Tibial nerve (tissue), 4 donors: Measurements from ENCODE around the gene RAB3B. TPM values are rescaled to one million over a fixed set of nuclear protein-coding genes. Genes with fewer than 3 reads are reported as not detected.

ENCODE experiments used
- DNase-seq, 2 donors: peaks; one replicate each; pipeline ENCODE4 v3.0.0-alpha.2; 2019; ENCODE audit warnings: low spot score in 2 of 2
- H3K27ac ChIP-seq, 4 donors: fragments of 200-600 bp; sonication (generic) in 3 of 4; one replicate each; pipeline ENCODE4 v1.5.1; 2017 to 2019; ENCODE audit warnings: mild to moderate bottlenecking in 1 of 4
- H3K27me3 ChIP-seq, 2 donors: fragments of 200-600 bp; sonication (generic) in 1 of 2; one replicate each; pipeline versions ENCODE4 v1.5.1 to v1.6.0; 2017 to 2019
- H3K36me3 ChIP-seq, 3 donors: fragments of 200-600 bp; sonication (generic); one replicate each; pipeline ENCODE4 v1.5.1; 2018 to 2019
- H3K4me1 ChIP-seq, 4 donors: fragments of 200-600 bp; sonication (generic) in 3 of 4; one replicate each; pipeline ENCODE4 v1.5.1; 2017 to 2019
- H3K4me3 ChIP-seq, 4 donors: fragments of 200-600 bp; sonication (generic) in 3 of 4; one replicate each; pipeline ENCODE4 v1.5.1; 2017 to 2019; ENCODE audit warnings: mild to moderate bottlenecking in 1 of 4, moderate library complexity in 1 of 4
- H3K9me3 ChIP-seq, 4 donors: fragments of 200-600 bp; sonication (generic) in 3 of 4; one replicate each; pipeline ENCODE4 v1.5.1; 2017 to 2019
- CTCF ChIP-seq, 5 experiments: fragments of 200-600 bp in 3 of 5; fragments of 450-650 bp in 2 of 5; sonication (generic) in 3 of 5; IDR thresholded peaks; one replicate each; pipeline ENCODE4 v1.5.1; 2016 to 2019; ENCODE audit warnings: antibody characterized with exemption in 5 of 5, mild to moderate bottlenecking in 3 of 5, moderate library complexity in 2 of 5
- EP300 ChIP-seq, 2 donors: sonication (generic); formaldehyde crosslinking; IDR thresholded peaks; one replicate each; pipeline ENCODE4 v1.6.1; 2017; ENCODE audit warnings: antibody characterized with exemption in 2 of 2, mild to moderate bottlenecking in 1 of 2
- POLR2A ChIP-seq, 2 donors: fragments of 450-650 bp; IDR thresholded peaks; one replicate each; pipeline ENCODE4 v1.6.1; 2017; ENCODE audit warnings: antibody characterized with exemption in 2 of 2, mild to moderate bottlenecking in 2 of 2, moderate library complexity in 2 of 2
- WGBS, 2 donors: methylation state at CpG; one replicate each; pipeline ENCODE4 v1.1.5; 2018; 5-methylcytosine and 5-hydroxymethylcytosine counted together
- small RNA-seq: library from RNA; depleted of rRNA; stranded (forward); fragments of <200 nt; gene quantifications from one replicate; pipeline ENCODE3, GENCODE V24; 2016
- total RNA-seq, 4 donors: library from RNA; depleted of rRNA; stranded (reverse); fragments of >200 nt; gene quantifications; one replicate each; pipeline ENCODE4 v1.1.0, GENCODE V29; 2016

The RAB3B gene
- total RNA-seq, 4 donors from 2014 or later = under 0.01 to 0.39 TPM; not detected in 2

- peaks cover 0 to 20% (median 0%) of the 10 kb centered on the region in 4 donors for H3K4me1 ChIP-seq
- WGBS, 2 donors = 84 to 88% methylated on average over 2 of the region's 2 CpGs
- no peaks in the 10 kb centered on the region for H3K27me3 ChIP-seq
- no peaks in the 10 kb centered on the region for H3K9me3 ChIP-seq
- H3K27ac ChIP-seq = no peak overlapping the region
- no peak overlapping the region for H3K4me3 ChIP-seq
- no peak for DNase-seq
- TF ChIP-seq POLR2A (IDR thresholded peaks at IDR 0.05) (no peak), CTCF (IDR thresholded peaks at IDR 0.05) (no peak), EP300 (IDR thresholded peaks at IDR 0.05) (no peak)
- H3K36me3 ChIP-seq = peaks cover 0 to 2% (median 0%) of the 10 kb centered on the region in 3 donors
These were observed 127.1 kb downstream of the RAB3B start for GRCh38 chr1:51863384-51863783.

GRCh38 chr1:51861669-51862068 lies 128.8 kb downstream of the RAB3B start:
- DNase-seq = no peak
- H3K36me3 ChIP-seq = no peaks in the 10 kb centered on the region
- no peak overlapping the region for H3K27ac ChIP-seq
- H3K4me1 ChIP-seq = peaks cover 0 to 7% (median 0%) of the 10 kb centered on the region in 4 donors
- H3K4me3 ChIP-seq = no peak overlapping the region
- H3K27me3 ChIP-seq = no peaks in the 10 kb centered on the region
- 94 to 97% methylated on average over 5 of the region's 5 CpGs for WGBS, 2 donors
- no peaks in the 10 kb centered on the region for H3K9me3 ChIP-seq
- TF ChIP-seq CTCF (IDR thresholded peaks at IDR 0.05) (no peak), POLR2A (IDR thresholded peaks at IDR 0.05) (no peak), EP300 (IDR thresholded peaks at IDR 0.05) (no peak)

- WGBS, 2 donors = 81 to 82% methylated on average over 2 of the region's 2 CpGs
- TF ChIP-seq POLR2A (IDR thresholded peaks at IDR 0.05) = no peak
- no peak for TF ChIP-seq EP300 (IDR thresholded peaks at IDR 0.05)
- TF ChIP-seq CTCF (IDR thresholded peaks at IDR 0.05) = no peak
- DNase-seq = no peak
- Histone ChIP-seq H3K4me3 (no peak overlapping the region), H3K36me3 (peaks cover 0 to 5% (median 0%) of the 10 kb centered on the region in 3 donors), H3K4me1 (peaks cover 0 to 7% (median 0%) of the 10 kb centered on the region in 4 donors), H3K9me3 (no peaks in the 10 kb centered on the region), H3K27me3 (no peaks in the 10 kb centered on the region), H3K27ac (no peak overlapping the region)
These were observed 130.8 kb downstream of the RAB3B start for GRCh38 chr1:51859735-51860134.

- Histone ChIP-seq H3K9me3 (no peaks in the 10 kb centered on the region), H3K27me3 (no peaks in the 10 kb centered on the region), H3K36me3 (peaks cover 0 to 9% (median 0%) of the 10 kb centered on the region in 3 donors), H3K27ac (no peak overlapping the region), H3K4me3 (no peak overlapping the region), H3K4me1 (peaks cover 0 to 7% (median 0%) of the 10 kb centered on the region in 4 donors)
- no peak for DNase-seq
- TF ChIP-seq EP300 (IDR thresholded peaks at IDR 0.05) (no peak), CTCF (IDR thresholded peaks at IDR 0.05) (no peak), POLR2A (IDR thresholded peaks at IDR 0.05) (no peak)
- 94 to 97% methylated on average over 2 of the region's 2 CpGs for WGBS, 2 donors
These were observed 131.2 kb downstream of the RAB3B start for GRCh38 chr1:51859333-51859732.

GRCh38 chr1:51858892-51859291 lies 131.6 kb downstream of the RAB3B start:
- H3K36me3 ChIP-seq = peaks cover 0 to 13% (median 0%) of the 10 kb centered on the region in 3 donors
- no peak overlapping the region for H3K27ac ChIP-seq
- no peak overlapping the region for H3K4me3 ChIP-seq
- H3K4me1 ChIP-seq = peaks cover 0 to 7% (median 0%) of the 10 kb centered on the region in 4 donors
- no peak for DNase-seq
- no peaks in the 10 kb centered on the region for H3K27me3 ChIP-seq
- WGBS, 2 donors = 69 to 80% methylated on average over 1 of the region's 1 CpG
- no peaks in the 10 kb centered on the region for H3K9me3 ChIP-seq
- TF ChIP-seq CTCF (IDR thresholded peaks at IDR 0.05) = no peak
- TF ChIP-seq POLR2A (IDR thresholded peaks at IDR 0.05) = no peak
- no peak for TF ChIP-seq EP300 (IDR thresholded peaks at IDR 0.05)

Small RNA genes lying within 50 kb of the gene (small RNA-seq; reads per million reads assigned to genes)
- gene RN7SL290P = not detected
- gene RNA5SP48 = not detected

Other genes starting within 250 kb of the RAB3B start
- 100 to 1,000 TPM in 2 of 4 donors, 10 to 100 TPM in 2; 66.3 to 106 (median 92.7) TPM for gene NRDC, start 112.0 kb downstream of the RAB3B start, total RNA-seq
- gene KTI12, start 43.1 kb upstream of the RAB3B start, total RNA-seq = 10 to 100 TPM in 2 of 4 donors, 1 to 10 TPM in 2; 9.4 to 21.4 (median 10.7) TPM
- gene TXNDC12, start 64.5 kb upstream of the RAB3B start, total RNA-seq = 10 to 100 TPM; 32.7 to 65.6 (median 37.4) TPM
- 10 to 100 TPM; 30.6 to 46.5 (median 37.5) TPM for gene BTF3L4, start 65.6 kb upstream of the RAB3B start, total RNA-seq
- 10 to 100 TPM; 29.1 to 39.6 (median 35.0) TPM for gene ZFYVE9, start 151.4 kb upstream of the RAB3B start, total RNA-seq